HG03460 (cell line): Measurements from ENCODE around the gene ALDOC.

ENCODE experiments used
- ATAC-seq: cut with Tn5 transposase; IDR thresholded peaks from one replicate; pipeline ENCODE4 v1.9.1; 2021; ENCODE audit not compliant: unreplicated experiment

ALDOC gene

GRCh38 chr17:28533091-28533807 is 43.4 kb downstream of the ALDOC start:
- no peak for ATAC-seq

DNA sequence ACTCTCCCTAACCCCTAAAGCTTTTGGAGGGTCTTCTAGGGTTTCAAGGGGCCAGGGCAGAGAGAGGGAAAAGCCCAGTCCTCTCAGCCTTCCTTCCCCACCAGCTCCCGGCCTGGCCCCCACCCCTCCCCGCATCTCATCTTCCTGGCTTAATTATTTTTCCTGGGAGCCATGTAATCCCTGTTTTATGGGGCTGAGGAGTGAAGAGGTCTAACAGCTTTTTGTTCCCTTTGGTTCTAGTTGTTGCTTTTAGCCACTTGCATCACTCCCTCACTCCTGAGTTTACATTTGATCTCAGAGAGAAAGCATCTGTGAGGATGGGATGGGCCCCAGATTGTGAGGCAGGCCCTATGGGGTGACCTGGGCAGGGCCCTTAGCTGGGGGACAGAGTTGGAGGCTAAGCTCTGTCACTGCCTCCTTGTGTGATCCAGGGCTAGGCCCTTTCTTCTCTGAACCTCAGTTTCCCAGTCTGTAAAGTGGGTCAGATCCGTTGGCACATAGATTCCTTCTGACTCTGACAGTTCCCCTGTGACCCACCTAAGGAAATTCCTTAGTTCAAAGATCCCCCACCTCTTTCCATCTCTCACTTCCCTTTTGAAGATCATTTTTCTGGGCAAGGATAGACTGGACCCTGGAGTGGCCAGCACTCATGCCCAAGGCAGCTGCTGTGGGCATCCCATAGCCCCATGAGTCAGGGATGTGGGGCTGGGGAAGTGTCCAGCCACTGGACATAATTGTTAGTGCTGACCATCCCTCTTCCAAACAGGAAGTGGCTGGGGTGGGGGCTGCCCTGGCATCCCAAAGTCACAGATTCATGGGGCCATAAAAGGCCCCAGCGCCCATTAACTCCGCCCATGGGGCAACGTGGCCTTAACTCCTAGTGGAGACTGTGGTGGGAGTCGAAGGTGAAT is 44.4 kb downstream of the ALDOC start:
- no peak for ATAC-seq

DNA sequence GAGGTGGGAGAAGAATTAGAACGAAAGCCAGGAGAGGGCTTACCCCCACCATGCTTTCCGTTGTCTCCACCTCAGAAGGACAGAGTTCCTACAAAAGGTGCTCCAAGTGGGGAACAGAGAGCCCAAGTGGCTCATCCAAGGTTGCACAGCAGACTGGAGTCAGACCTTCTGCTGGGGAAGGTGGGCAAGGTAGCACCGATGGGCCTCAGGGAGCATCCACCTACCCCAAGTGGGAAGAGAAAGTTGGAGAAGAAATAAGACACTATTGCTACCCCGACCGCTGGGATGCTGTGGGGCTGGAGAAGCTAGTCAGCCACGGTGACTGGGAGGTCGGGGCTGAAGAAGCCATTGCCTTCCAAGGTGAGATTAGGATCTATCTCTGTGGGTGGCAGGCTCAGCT is 45.8 kb downstream of the ALDOC start:
- ATAC-seq: no peak

- no peak for ATAC-seq
Measured at GRCh38 chr17:28530250-28530649, 46.4 kb downstream of the ALDOC start.

GRCh38 chr17:28529013-28529400 is 47.7 kb downstream of the ALDOC start:
- no peak for ATAC-seq

DNA sequence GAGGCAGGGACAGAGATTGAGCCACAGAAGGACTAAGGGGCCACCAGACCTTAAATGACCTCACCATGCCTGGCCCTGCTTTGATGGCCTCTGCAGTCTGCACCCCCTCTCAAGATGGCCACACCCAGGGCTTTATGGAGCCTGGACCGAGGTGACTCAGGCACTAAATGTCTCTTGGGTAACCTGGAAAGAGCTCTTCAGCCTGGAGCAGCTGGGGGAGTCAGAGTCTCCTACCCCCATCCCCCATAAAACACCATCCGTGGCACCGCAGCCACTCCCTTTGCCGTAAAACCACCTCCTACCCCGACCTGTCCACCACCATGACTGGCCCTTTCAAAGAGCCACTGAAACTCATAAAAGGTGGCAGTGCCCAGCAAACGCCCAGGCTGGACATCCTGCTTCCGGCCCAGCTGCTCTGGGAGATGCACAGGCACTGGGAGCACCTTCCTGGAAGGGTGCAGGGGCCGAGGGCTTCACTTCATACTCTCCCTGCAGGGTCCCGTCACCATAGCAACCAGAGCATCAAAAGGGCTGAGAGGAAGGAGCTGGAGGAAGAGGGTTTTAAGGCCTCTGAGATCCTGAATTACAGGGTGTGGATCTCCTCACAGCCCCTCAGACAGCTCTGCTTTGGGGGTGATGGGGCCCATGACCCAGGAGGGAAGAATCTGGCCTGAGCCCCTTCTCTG is 48.2 kb downstream of the ALDOC start:
- ATAC-seq: no peak

DNA sequence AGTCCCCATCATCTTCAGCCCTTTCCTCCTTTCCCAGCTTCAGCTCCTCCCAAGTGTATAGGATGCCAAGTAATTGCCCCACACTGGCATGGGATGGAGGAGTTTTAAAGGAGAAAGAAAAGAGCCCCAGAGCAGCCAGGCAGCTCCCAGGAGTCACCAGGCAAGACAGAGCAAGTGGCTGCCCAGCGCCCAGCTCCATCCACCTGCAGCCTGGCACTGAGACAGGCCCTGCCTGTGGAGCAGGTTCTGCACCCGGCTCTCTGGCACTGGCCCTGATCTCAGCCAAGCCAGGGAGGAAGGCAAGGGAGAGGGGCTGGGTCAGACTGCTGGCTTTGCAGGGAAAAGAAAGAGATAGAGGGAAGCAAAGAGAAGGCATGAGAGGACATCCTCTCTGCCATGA is 48.8 kb downstream of the ALDOC start:
- ATAC-seq: no peak

DNA sequence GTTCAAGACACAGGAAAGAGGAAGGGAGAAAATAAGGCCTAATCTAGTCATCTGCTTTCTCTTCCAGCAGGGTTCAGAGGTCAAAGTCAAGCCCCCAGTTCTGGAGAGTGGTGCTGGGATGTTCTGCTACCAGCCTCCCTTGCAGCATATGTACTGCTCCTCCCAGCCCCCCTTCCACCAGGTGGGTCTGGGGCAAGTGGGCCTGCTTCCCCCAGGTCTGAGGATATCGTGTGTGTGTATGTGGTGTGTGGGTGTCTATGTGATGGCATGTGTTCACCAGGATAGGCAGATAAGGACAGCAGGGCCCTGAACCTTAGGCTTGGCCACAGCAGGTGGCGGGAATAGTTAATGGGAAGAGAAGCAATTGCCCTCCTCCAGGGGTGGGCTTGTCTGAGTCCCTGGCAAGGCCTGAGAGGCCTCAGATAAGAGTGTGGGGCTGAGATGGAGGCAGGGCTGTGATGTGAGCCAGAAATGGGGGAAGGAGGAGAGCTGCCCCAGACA is 49.5 kb downstream of the ALDOC start:
- ATAC-seq: no peak

DNA sequence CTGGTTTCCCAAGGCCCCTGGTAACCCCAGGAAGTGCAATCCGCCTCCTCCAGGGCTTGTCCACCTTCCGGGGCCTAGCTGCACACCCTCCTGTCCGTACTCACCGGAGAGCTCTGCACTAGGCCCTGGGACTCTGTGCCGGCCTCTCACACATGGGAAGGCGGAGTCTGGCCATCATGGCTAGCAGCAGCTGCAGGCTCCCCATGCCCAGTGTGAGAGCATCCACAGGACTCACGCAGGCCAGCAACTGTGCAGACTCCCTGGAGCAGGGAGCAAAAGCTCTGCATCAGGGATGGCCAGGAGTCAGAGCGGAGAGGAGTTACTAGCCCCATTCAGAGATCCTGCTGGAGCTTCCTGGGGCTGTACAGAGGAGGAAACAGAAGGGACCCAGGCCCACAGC is 50.3 kb downstream of the ALDOC start:
- ATAC-seq: no peak

GRCh38 chr17:28524476-28525424 is 51.9 kb downstream of the ALDOC start:
- ATAC-seq: no peak

GRCh38 chr17:28523876-28524275 is 52.8 kb downstream of the ALDOC start:
- no peak for ATAC-seq

DNA sequence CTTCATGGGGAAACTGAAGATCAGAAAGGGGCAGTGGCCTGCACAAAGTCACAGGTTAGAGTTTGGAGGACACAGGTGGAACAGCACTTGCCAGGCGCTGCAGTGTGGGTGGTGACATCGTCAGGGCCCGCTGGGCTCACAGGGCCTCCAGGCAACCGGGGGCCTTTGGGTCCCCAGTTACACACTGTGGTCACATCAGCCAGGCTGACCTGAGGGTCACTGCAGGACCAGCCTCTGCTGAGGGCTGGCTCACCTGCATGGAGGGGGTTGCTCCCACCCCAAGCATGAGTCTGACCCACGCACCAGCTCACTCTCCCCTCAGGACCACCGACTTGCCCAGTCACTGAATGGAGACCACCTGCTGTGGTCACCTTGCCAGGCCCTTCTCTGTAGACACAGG is 53.5 kb downstream of the ALDOC start:
- no peak for ATAC-seq
